Hematopoietic multipotent progenitor cell (in vitro differentiated cells): ENCODE data around the gene RHOT1. TPM values are rescaled to one million over a fixed set of nuclear protein-coding genes. Genes with fewer than 3 reads are reported as not detected.
"Not testable (repeated sequence)": the region's sequence is repeated elsewhere in the genome, so short reads cannot be mapped to it uniquely, and the experiment has no call there.

Source experiments
- DNase-seq, 3 donors: peaks; one replicate each; pipeline ENCODE4 v3.0.0-alpha.2; 2011 to 2015; ENCODE audit warnings: low read depth in 2 of 3, low spot score in 2 of 3
- total RNA-seq: library from RNA; depleted of rRNA; stranded (reverse); fragments of >200 nt; gene quantifications from one replicate; pipeline ENCODE4 v1.2.3, GENCODE V29; 2012

The RHOT1 gene
- total RNA-seq = 26.9 TPM

DNA sequence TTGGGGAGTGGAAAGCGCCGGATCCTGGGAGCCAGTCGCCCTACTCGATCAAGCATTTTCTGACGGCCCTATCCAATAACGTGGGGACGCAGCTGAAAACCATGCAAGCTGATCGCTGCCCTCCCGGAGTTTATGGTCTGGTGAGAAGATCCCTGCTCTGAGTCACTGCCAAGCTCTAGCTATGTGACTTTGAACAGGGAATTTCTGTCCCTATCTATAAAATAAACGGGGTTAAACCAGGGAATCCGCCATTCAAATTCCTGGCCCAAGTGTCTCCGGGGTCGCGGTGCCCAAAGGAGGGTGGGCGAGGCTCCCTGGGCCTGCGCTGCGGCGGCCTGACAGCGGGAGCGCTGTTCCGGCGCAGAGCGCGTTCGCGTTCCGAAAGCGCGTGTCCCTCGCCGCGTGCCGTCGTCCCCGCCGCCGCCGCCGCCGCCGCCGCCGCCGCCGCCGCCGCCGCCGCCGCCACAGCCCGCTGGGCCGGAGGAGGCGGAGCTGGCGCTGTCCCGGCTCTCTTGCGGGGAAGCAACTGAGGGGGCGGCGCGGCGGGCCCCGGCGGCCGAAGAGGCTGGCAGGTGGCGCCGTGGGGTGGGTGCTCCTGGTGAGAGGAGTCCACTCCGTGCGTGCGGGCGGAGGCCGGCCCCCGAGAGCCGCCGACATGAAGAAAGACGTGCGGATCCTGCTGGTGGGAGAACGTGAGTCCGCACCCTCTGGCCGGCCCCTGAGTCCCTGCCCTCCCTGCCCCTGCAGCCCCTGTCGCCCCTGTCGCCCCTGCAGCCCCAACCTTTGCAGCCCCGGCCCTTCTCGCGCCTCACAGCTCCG, at the start of gene RHOT1:
Gene RHOT1, plus strand, starts transcription at position 465 of the 819 bp plus-strand sequence. Its CDS starts 191 bp downstream, at position 656.
- peak; percentile 59 to 84 (median 80) for DNase-seq

DNA sequence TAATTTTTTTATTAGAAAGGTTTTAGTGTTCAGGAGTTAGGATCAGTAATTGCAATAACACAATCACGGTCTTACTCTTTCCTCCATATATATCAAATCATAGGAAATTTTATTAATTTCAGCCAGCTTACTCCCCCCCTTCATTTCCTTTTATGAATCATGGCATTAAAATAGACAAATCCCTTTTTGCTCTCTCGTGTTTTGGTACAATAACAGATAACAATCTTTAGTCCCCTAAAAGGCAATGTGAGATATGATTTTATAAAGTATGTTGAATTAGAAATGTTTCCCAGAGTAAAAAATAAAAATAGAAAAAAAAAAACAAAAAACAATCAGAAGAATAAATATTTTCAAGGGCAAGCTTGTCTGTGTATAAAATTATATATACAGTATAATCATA, 42.6 kb upstream of the RHOT1 start:
- no peak for DNase-seq

DNA sequence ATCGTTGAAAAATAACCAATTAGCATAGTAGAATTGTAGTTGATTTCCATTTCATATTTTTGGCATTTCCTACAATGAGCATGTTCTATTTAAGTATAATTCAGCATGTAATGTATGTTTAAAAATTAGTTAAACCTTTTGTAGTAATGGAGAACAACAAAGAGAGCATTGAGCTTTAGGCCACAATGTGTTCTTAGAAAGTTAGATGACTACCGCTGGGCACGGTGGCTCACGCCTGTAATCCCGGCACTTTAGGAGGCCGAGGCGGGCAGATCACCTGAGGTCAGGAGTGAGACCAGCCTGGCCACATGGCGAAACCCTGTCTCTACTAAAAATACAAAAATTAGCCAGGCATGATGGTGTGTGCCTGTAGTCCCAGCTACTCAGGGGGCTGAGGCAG, 42.0 kb upstream of the RHOT1 start:
- not testable (repeated sequence) for DNase-seq

DNA sequence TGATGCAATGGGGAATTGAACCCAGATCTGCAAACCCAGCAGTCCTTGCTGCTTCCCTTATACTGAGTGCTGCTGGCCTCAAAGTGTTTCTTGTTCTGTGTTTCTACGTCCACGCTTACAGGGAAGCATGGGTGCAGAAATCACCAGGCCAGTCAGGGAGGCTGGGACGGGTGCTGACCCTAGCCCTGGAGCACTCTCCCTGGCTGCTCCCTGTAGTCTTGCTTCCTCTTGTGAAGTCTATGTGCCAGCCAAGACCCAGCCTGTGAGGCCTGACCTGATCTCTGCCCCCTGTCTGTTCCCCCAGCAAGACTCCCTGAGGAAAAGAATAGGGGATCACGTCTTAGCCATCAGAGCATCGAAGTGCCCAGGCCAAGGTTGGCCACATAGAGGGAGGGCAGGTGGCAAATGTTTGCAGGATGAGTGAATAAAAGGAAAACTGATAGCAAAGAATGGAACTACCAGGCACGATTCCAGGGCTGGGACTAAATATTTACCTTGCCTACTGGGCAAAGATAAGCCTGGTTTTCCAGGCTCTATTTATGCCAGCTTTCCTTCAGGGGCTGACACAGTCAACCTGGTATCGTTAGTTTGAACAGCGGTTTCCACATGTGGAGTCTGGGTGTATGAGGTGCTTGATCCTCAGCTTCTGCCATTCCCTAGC, 41.2 kb upstream of the RHOT1 start:
- no peak for DNase-seq

DNA sequence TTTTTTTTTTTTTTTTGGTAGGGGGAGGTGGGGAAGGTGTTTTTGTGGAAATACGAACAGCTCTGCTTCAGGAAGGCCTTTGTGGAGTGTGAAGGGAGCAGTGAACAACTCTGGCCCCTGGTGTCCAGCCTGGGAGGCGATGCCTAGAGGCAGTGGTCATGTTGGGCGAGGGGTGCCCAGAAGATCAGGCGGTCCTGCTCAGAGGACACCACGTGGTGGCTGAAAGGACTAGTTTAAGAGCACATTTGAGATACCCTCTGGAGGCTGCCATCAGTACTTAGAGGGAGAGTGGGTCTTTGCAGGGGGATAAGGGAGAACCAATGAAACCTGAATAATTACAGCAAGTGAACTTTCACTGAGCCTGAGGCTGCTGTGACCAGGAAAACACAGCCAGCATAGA, 40.1 kb upstream of the RHOT1 start:
- no peak for DNase-seq

DNA sequence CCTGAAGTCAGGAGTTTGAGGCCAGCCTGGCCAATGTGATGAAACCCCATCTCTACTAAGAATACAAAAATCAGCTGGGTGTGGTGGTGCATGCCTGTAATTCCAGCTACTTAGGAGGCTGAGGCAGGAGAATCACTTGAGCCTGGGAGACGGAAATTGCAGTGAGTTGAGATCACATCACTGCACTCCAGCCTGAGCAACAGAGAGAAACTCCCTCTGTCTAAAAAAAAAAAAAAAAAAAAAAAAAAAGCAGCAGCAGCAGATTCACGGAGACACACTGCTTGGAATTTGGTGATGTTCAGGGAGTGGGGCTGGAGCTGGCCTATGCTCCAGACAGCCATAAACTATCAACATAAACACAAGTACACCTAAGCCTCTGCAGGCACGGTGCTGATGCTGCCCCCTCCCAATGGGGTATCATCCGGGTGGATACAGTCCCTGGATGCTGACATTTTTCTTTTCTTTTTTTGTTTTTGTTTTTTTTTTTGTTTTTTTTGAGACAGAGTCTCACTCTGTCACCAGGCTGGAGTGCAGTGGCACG, 39.6 kb upstream of the RHOT1 start:
- no peak for DNase-seq

DNA sequence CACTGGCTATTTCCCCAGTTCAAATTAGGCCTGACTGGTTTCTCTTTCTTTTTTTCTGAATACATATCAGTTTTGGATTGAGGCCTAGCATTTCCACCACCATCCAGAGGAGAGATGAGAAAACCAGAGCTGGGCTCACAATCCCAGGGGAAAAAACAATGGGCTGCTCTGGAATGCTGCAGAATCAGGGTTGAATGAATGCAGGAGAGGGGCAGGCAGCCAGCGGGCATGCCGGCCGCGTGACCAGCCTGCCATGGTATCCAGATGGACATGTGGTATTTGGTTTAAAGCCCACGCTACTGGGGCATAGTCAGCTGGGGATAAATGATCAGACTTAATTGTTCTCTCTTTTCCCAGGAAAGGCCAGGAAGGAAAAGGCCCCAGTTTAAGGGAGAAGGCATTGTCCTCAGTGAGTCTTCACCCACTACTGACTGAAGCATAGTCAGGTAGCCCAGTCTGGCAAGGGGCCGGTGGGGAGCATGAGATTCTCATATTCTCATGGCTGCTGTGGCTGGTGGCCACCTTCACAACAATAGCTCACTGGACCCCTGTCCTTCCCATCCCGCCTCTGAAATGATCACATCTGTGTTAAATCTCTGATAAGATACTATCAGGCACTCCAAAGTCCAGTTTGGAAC, 38.7 kb upstream of the RHOT1 start:
- DNase-seq = no peak

DNA sequence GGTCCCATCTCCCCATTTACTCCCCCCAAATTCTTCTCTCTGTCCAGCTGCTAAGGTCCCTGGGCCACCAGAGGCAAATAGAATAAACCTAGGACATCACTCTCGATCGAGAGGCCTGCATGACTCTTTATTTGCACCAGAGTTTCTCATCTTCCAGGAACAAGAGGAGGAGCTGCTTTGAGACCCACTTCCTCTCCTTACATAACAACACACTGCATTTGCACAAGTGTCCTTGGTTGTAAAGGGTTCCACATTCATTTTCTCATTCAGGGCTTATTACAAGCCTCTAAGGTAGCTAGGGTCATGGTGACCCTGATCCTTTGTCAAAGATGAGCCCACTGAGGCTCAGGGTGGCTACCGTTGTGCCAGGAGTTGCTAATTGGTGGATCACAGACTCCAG, 38.1 kb upstream of the RHOT1 start:
- DNase-seq = no peak

DNA sequence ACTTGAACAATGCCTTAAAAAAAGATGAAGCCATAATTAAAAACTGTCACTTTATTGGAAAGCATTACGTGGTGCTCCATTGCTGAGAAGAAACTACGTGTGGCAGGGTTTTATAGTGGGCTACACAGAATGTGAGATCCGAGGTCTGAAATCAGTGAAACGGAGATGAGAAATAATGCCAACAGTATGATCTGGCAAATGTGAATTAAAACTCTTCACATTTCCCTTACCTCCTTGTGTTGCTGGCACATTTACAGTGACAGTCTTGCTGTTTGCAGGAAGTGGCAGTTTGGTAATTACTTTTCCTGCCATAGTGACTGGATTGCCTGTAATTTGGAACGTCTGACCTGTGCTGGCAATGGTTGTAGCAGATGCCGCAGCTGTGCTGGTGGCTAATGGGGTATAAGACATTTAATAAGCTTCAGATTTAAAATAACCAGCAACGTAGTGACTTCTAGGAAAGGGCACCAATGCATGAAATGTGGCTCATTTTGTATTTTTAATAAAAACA, 35.8 kb upstream of the RHOT1 start:
- DNase-seq = not testable (repeated sequence)

DNA sequence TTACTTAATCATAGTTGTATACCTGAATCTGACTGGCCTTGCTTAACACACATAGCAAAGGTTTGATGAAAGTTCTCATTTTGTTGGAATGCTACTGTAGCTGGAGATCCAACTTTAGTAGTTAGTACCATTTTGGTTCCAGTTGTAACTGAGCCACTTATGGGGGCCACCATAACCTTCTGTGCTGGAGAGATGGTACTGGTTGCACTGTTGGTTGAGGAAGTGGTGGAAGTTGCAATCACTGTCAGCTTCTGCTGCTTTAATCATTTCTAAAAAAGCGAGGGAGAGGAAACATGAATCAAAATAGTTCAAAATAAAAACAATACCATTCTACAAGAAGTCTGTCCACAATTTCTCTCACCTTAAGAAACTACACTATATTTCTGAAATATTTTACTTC, 35.1 kb upstream of the RHOT1 start:
- DNase-seq = peak in 1 of 3 donors; percentile 24

DNA sequence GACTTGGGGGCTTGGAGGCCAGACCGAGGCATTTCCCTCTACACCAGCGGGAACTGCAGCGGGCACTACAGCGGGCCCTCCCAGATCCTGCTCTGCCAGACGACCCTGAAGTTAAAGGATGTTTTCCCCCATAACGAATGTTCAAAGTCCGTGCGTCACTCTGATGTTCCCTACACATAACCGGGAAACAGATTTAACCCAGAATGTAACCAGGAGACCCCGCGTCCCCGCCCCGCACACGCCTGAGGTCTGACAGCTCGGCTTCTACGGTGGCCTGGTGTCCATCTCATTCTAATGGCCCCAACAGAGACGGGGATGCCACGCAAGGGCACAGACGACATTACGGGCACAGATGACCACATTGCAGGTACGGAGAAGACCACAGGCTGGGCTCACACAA, 31.7 kb upstream of the RHOT1 start:
- no peak for DNase-seq

DNA sequence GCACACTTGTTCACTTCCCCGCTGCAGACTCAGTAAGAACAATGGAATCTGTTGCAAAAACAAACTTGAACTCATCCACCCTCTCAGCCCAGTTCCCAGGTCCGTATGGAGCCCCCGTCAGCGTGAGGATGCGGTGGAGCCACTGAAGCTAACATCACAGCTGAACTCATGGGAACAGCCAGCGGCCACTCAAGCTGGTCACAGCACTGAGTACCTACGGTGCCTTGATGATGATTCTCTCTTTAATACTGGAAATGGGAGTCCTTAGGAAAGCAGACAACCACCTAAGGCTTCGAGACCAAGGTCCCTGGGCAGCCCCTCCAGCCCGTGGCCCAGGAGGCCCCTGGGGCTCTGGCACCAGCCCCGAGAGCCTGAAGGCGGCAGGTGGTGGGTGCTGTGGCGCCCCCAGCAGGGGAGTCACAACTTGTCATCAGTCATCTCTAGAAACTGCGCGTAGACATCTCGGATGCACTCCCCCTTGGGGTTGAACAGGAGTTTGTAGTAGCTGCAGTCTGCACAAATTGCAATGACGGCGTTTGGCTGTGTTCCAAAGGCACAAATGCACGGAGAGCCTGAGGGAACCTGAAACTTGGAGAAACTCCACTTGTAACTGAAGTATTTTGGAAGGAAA, 31.0 kb upstream of the RHOT1 start:
- DNase-seq = peak in 2 of 3 donors; percentile 74 to 84

DNA sequence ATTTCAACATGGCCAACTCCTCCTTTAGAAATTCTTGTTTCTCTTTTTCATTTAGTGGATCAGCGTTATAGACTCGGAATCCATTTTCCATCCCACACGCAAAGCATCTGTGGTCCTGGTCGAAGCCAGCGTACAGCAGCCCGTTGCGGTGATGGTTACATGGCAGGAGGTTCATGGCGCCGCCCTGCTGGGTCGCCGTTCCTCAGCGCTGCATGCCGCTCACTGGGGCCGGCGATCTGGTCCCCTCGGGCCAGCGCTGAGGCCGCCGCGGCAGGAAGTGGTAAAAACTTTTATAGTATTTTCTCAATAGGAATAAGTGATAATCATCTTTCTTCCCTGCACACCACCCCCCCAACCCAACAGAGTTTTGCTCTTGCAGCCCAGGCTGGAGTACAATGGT, 29.9 kb upstream of the RHOT1 start:
- no peak for DNase-seq

DNA sequence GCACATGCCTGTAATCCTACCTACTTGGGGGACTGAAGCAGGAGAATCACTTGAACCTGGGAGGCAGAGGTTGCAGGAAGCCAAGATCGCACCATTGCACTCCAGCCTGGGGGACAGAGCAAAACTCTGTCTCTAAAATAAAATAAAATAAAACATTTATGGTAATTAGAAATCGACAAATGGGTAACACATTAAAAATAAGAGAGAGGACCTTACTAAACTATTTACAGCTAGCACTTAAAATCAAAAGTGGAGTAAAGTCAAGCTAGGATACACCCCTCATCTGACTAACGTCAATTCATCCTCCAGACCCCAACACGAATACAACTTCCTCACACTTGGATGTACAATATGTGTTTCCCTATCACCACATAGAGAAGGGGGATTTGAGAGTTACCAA, 27.8 kb upstream of the RHOT1 start:
- peak in 1 of 3 donors; percentile 18 for DNase-seq

DNA sequence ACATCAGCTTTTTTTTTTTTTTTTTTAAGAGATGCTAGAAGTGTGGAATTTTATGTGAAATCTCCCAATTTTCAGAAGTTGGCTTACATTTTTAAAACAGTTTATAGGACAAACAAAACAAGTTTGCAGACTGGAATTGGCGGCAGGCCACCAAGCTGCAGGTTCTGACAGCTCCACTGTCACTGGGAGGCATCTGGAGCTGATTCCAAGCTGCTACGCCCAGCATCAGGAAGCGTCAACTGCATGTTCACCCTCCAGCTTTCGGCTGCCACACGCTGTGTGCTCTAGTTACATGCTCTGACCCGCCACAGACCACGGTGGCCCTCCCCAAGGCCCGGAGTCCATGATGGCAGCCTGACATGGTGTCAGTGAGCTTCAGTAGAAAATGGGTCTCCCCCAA, 26.8 kb upstream of the RHOT1 start:
- not testable (repeated sequence) for DNase-seq

DNA sequence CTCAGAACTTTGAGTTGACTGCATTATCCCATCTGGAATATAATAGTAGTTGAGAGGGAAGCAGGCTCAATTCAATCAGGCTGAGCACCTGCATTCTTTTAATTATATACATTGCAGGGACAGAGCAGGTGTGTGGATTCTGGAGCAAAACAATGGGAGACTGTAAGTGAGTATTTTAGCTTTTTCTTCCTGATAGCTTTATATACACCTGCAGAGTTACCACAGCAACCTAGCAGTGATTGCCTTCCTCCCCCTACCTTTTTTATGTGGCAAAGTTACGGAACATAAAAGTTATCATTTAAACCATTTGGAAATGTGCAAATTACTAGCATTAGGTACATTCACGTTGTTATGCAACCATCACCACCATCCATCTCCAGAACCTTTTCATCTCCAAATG, 25.4 kb upstream of the RHOT1 start:
- DNase-seq = no peak

DNA sequence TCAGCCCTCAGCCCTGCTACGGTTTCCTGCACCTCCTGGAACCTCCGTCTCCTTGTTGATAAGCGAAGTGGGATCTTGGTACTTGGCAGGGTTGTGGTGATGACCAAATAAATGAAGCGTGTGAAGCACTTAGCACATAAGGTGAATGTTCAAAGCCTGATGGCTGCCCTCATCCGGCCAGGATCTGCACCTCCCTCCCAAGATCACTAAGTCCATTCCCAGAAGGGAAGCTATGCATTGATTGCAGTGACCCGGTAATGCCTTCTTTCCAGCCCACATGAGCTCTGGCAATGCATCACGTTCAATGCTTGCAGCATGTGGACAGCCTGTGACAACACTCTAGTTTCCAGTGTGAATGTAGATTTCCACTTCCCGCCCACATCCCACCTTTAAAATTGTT, 24.9 kb upstream of the RHOT1 start:
- no peak for DNase-seq

DNA sequence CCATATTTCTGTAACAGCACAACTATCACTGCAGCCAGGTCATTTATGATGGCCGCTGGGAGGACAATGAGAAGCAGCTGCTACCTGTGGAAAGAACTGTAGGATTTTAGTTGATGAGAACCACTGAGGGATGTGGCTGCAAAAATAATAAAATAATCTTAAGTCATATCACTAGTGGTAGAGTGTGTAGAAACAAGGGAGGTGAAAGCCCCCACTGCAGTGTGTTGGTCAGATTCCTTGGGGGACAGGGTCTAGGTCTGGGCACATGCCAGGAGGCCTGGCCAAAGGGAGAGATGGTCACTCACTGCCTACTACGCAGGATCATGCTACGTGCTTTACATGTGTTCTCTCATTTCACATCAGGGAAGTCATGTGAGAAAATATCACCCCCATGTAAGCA, 24.2 kb upstream of the RHOT1 start:
- not testable (repeated sequence) for DNase-seq

DNA sequence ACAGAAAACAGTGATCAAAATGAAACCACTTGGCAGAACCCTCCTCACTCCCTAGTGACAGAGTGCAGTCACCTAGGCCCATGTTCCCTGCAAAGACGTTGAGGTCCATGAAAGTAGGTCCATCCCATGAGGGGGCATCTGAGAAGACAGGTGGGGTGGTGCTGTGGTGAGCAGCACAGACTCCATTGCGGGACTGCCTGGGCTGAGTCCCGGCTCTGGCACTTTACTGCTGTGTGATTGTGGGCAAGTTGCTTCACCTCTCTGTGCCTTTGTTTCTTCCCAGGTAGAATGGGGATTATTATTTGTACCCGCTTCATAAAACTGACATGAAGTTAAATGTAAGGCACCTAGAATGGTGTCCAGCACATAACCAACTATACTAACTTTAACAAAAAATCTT, 23.5 kb upstream of the RHOT1 start:
- no peak for DNase-seq

DNA sequence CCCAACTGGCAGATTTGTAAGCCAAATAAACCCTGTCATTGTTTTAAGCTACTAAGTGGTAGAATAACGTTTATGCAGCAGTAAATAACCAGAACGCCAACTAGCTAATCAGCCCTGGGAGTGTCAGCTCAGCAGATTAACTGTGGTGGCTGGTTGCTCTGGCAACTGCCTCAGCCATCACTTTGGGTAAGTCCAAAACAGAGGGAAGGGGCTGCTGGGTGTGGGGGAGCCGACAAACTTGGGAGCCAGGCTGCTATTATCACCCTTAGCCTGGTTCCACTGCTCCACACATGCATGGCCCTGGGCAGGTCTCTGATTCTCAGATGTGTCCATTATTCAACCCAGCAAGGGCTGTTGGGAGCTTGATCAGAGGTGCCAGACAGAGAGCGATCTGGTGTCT, 22.2 kb upstream of the RHOT1 start:
- no peak for DNase-seq

DNA sequence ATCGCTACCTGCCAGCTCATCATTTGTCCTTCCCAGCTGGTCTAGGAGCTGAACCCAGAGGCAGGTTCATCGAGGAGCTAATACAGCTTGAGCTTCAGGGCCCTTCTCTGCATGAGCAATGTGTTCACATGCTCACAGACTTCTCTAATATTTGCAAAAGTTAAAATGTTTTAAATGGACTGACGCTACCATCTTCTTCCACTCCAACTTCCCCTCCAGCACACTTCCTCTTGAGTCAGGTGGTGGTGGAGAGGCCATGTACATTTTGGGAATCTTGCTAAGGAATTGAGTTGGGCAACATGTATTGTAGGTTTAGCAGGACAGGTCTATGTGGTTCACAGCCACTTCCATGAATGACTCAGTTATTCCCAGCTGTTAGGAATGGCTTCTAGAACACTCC, 21.6 kb upstream of the RHOT1 start:
- no peak for DNase-seq
